ENCODE data around the gene CNNM1. TPM values are rescaled to one million over a fixed set of nuclear protein-coding genes. Genes with fewer than 3 reads are reported as not detected.

CNNM1 gene
- total RNA-seq, 1 donor from 2014 or later: 0.16 TPM

DNA sequence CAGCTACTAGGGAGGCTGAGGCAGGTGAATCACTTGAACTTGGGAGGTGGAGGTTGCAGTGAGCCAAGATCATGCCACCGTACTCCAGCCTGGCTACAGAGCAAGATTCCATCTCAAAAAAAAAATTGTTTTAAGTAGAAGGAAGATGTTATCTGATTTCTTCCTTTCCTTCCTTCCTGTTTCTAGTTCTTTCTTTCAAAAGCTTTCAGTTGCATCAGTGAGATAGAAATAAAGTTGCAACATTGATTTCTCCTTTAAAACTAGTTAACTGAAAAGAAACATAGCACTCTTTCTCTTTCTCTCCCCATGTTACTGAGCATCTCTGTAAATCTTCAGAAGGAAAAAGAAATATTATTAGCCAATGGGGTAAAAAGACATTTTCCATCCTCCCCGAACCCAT is 37.5 kb downstream of the CNNM1 start:
- ATAC-seq: no peak
- intact Hi-C loops (cut with DNase I): no loop called here
- no peak for DNase-seq (ENCODE audit: missing footprints)

DNA sequence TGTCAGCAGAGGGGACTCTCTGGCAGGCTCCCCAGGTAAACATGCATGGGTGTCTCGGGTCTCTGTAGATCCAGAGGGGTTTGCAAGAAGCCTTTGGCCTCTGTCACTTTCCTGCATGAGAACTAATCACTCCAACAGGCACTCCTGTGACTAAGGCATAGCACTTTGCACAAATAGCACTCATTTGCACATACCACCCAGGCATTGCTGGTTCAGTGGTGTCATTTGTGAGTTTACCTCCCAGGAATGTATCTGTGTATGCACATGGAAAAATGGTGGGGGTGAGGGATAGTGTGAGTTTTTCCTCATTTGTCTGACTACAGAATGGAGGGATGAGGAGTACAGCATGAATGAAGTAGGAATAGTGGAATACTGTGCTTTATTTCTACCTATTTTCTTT is 39.5 kb downstream of the CNNM1 start:
- ATAC-seq (no peak), DNase-seq (ENCODE audit: missing footprints) (no peak)
- intact Hi-C loops (cut with DNase I): no loop called here

DNA sequence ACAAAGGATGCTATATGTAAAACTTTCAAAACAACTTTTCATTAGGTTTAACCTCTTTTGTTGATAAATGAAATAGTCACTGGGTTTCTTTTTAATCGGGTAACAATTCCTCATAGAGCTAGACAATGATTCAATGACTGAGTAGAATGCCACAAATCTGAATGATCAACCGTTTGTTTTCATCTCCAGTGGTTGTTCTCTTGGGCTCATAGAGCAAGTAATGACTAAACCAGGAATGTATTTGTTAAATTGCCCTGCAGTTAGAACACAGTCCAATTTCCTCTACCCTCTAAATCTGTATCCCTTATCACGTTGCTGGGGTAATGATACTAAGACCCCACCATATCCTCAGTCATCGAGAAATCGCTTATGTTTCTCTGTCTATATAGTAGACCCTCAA is 40.0 kb downstream of the CNNM1 start:
- intact Hi-C loops (cut with DNase I): no loop called here
- ATAC-seq (no peak), DNase-seq (ENCODE audit: missing footprints) (no peak)

DNA sequence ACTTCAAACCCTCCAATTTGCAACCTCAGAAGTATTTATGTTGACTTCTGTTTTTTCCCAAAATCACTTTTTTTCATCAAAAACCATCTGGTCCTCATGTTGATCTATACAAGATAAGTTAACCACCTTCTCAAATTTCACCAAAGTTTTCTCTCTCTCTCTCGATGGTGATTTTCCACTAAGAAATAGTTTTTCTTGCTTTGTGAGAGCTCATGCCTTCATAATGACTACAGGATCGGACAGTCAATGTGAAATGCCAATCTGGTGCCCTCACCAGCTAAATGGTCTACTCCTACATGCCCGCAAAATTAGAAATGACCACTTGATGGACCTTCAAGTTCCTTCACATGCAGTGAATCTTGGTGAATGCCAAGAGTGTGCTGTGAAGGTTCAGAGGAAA is 40.4 kb downstream of the CNNM1 start:
- intact Hi-C loops (cut with DNase I): no loop called here
- DNase-seq (ENCODE audit: missing footprints): no peak
- ATAC-seq: no peak

DNA sequence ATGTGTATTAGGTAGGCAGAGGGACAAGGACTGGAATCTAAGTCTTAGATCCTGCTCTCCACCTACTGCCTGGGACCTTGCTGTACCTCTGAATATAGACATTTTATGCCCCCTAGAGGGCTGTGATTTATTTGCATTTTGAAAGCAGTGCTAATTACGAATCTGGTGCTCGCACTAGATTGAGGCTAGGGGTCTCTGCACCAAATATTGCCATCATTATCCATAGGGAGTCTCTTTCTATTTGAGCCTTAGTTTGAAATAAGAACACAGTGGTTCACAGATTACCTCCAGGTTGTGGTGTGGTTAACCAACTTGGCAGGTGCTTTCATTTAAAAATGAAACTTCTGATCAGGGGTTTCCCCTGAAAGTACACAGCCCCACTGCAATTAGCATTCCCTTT is 41.8 kb downstream of the CNNM1 start:
- intact Hi-C loops (cut with DNase I): loop anchor here (5.0 kb wide), 1 partner anchor 124 kb away; no protein-coding TSS in a partner anchor
- no peak for DNase-seq (ENCODE audit: missing footprints)
- ATAC-seq: no peak

DNA sequence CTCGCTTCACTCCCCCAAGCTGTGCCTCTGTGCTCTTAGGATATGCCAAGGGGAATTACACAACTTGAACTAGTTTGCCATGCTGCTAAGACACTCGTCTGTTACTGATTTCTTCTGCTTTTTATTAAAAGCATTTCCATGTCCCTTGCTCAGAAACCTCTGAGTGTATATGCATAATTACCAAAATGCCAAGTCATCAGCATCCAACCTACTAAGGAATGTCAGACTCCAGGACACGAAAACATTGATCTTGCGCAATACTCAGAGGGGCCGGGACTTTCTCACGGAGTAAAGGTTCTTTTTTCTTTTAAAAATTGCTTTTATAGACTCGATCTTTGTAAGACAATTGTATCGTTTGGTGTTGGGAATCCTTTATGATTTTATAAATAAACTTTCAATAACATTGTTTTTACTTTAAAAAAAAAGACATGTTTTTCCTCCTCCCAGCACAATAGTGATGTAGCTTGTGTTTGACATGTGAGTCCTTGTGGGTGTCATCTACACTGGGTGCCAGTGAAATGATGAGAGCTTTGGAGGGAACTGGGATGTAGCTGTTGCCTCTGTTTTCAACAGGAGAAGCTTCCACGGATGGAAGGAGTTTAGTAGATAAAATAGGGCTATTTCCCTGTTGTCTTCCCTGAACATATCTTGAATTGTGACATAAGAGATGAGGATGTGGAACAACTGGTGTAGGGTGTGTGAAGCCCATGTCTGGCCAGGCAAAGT is 43.6 kb downstream of the CNNM1 start:
- intact Hi-C loops (cut with DNase I): loop anchor here (5.0 kb wide), 1 partner anchor 125 kb away; no protein-coding TSS in a partner anchor
- ATAC-seq (peak; percentile 48), DNase-seq (ENCODE audit: missing footprints) (no peak)

DNA sequence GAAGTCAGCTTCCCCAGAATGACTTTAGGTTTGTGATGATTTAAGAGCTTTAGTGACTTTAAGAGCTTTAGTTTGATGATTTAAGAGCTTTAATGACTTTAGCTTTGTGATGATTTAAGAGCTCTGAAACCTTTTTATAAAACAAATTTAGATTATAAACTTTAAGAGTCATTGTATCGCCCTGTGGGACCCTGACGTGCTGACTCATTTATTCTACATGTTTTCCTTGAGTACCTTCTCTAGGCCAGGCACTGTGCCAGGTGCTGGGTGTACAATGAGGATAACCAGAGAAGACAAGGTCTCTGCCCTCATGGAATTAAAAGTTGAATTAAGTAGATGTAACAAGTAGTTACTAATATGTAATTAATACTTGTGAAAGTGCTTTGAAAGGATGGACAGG is 45.4 kb downstream of the CNNM1 start:
- DNase-seq (ENCODE audit: missing footprints) (no peak), ATAC-seq (no peak)
- intact Hi-C loops (cut with DNase I): loop anchor here (5.0 kb wide), 1 partner anchor 127 kb away; no protein-coding TSS in a partner anchor

DNA sequence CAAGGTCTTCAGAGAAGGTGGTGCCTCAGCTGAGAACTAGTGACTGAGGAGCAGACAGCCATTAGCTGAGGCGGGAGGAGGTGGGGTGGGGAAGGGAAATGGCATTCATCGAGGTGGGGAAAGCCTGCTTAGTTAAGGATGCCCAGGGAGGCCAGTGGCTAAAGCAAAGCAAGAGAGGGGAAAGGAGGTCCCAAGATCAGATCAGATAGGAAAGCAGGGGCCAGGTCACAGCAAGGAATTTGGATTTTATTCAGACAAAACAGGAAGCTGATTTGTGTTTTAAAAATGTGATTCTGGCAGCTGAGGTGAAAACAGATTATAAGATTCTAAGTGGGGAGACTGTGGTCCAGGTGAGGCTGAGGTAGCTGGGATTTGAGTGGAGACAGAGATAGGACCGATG is 45.8 kb downstream of the CNNM1 start:
- intact Hi-C loops (cut with DNase I): loop anchor here (5.0 kb wide), 1 partner anchor 128 kb away; no protein-coding TSS in a partner anchor
- no peak for DNase-seq (ENCODE audit: missing footprints)
- no peak for ATAC-seq

DNA sequence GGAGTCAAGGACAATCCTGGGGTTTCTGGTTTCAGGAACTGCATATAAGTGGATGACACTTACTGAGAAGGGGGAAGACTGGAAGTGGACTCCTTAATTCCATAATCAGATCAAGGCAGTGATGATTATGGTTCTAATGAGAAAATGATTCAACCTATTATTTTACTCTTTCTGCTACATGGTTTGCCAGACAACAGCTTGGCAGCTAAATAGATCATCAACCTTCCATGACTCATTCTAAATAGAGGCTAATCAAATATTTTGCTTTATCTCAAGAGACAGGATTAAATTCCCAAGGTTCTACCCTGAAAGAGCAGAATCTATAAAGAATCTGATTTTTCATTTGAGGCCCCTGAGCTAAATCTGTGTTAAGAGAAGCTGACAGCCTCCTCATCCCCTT is 46.3 kb downstream of the CNNM1 start:
- intact Hi-C loops (cut with DNase I): no loop called here
- ATAC-seq: no peak
- no peak for DNase-seq (ENCODE audit: missing footprints)

DNA sequence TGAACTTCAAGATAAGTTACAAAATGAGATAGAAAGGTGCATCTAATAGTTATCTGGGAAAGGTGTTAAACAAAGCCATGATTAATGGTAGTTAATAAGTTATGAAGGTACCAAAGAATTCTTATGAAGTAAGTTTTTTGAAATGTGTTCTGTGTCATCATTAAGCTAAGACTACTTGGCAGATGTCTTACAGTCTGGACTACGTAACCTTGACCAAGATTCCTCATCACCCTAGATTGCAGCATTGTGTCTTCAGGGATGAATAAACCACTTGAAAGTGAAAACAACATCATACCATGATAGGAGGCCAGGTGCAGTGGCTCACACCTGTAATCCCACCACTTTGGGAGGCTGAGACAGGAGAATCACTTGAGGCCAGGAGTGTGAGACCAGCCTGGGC is 53.0 kb downstream of the CNNM1 start:
- ATAC-seq: no peak
- intact Hi-C loops (cut with DNase I): no loop called here
- DNase-seq (ENCODE audit: missing footprints): no peak

DNA sequence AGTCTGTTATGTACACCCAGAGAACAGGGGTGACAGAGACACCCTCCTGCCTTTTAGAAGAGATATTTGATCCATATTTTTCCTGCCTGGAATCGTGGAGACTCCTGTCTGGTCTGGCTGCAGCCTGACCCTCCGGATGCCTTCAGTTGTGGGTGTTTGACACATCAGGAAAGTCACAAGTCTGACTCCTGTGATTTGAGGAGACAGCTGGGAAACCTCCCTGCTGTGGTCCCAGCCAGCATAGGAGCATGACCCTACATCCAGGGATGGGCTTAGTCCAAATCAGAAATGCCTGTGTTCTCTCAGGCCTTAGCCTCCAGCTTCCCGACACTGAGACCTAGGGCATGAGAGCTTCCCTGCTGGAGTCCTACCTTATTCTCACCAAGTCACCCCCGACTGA is 57.9 kb downstream of the CNNM1 start:
- ATAC-seq: no peak
- intact Hi-C loops (cut with DNase I): no loop called here
- DNase-seq (ENCODE audit: missing footprints): no peak

DNA sequence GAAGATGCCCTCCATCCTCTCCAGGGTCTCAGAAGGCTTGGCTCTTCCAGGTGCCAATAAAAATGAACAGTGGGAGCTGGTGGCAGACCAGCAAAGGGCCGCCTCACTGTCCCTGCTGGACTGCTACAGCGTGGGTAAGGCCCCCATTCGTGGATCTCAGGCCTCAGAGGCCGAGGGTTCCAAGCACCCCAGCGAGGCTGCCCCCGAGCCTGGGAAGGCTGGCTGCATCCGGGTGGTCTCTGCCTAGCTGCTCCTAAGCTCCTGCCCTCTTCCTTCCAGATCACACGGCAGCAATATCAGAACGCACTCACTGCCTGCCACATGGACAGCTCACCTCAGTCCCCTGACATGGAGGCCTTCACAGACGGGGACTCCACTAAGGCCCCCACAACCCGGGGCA is 58.4 kb downstream of the CNNM1 start:
- intact Hi-C loops (cut with DNase I): no loop called here
- DNase-seq (ENCODE audit: missing footprints): no peak
- no peak for ATAC-seq

DNA sequence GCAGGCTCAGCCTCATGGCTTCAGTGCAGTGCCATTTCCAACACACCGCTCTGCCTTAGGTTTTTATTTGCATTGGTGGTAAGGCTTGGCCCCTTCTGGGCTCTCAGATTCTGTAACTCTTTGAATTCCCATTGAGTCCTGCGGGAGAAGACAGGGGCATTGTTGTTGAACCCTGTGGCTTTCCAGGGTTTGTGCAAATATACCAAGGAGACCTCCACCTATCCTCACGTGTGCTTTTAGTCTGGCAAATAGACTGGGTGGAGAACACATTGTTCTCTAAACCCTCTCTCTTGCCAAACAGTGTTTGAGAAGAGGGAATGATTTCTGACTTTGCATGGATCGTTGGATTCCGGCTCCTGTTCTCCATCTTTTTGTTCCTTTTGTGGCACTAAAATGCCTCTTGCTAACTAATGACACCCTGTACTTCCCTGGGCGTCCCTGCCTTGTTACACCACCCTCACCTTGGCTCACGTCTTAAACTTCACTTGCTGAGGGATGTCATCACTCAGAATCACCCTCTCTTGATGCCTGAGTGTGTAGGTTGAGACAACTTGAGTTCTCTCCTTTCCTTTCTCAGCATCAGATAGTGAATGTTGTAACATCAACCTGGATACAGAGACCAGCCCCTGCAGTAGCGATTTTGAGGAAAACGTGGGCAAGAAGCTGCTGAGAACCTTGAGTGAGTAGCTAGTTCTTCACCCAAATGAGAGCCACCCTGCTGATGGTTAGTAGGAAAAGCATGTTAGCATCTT is 60.7 kb downstream of the CNNM1 start:
- ATAC-seq (no peak), DNase-seq (ENCODE audit: missing footprints) (no peak)
- intact Hi-C loops (cut with DNase I): no loop called here

DNA sequence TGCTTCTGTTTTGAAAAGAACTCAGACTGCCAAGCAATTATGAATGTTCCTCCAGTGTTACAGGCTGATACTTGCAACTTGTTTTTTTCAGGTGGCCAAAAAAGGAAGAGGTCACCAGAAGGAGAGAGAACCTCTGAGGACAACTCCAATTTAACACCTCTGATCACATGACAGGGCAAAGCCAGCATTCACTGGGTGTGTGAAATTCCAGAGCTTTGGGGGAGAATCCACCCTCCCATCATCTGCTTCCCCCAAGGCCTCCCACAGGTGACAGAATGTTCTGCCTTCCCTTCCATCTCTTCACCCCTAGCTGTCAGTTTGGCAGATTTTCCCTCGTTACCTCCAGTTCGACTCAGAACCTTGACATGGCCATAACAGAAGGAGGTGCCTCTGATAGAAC is 62.2 kb downstream of the CNNM1 start:
- intact Hi-C loops (cut with DNase I): no loop called here
- DNase-seq (ENCODE audit: missing footprints): no peak
- ATAC-seq: peak; percentile 45

DNA sequence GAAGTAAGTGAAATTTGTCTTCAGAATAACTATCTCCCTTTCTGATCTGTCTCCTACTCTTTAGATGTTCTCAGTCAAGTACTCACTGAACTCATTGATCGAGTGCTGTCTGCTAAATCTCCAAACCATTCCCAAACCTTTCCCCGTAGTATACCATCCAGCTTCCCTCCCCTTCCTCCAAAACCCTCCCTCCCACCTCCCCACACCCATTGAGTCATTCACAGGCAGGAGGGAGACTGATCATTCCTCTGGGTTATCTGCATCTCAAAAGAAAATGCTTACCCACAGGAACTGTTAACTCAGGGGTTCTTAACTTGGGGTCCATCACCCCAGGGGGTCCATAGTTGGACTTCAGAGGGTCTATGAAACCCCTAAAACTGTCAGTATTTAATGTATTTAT is 63.9 kb downstream of the CNNM1 start:
- DNase-seq (ENCODE audit: missing footprints): no peak
- intact Hi-C loops (cut with DNase I): loop anchor here (2.0 kb wide), 1 partner anchor 220 kb away; no protein-coding TSS in a partner anchor
- no peak for ATAC-seq

DNA sequence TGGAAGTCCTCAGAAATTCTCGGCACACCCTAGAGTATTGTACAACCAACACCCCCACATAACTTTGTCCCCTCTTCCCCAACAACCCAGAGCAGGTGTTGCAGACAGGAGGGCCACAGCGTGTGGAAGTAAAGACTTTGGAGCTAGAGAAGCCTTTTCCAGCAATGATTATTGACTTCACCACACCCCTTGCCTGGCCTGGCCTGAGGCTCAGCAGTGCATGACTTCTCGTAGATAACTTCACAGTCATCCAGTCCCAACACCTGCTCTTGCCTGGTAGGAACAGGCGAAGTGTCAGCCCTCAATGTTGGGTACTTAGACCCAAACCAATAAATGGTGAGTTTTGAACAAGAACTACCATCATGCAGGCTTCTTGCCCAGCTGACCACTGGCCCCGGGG is 64.5 kb downstream of the CNNM1 start:
- DNase-seq (ENCODE audit: missing footprints) (no peak), ATAC-seq (no peak)
- intact Hi-C loops (cut with DNase I): loop anchor here (2.0 kb wide), 1 partner anchor 219 kb away; no protein-coding TSS in a partner anchor

DNA sequence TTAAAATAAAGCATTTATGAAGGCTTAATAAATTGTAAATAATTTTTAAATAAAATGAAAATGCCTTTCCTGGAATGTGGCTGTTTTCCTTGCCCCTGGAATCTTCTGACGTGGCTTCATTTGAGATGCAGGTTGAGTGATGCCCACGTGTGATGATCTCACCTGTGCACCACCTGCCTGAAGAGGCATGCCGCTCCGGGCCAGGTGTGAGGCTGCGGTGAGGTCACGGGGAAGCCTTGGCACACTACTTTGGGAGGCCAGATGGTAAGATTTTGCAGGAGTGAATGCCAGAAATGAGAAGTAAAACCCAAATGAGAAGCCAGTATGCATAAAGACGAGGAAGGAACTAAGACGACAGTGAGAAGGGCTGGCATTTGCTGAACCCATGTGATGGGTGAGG is 65.1 kb downstream of the CNNM1 start:
- DNase-seq (ENCODE audit: missing footprints): no peak
- intact Hi-C loops (cut with DNase I): no loop called here
- no peak for ATAC-seq

DNA sequence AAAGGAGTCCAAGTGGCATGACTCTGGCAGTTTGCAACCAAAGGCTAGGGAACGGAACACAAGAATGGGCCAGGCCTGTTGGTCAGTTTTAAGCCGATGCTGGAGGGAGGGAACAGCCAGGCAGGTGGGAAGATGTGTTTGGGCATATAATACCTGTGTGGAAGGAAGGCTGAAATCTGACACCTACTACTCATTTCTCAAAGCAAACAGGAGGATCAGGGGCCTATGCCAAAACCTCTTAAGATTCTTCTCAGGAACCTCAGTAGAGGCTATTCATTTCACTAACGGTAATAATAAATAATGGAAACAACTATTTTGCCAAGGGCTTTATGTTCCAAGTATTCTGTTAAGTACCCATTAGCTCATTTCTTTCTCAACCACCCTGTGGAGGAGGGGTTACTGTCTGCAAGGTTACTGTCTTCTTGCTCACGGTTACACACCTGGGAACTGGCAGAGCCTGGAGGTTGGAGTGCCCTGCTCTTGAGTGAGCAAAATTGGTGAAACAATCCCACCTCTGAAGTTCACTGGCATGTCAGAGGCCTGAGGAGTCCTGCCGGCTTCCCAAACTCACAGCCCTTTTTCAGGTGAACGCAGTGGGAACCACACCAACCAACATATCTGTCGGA is 65.7 kb downstream of the CNNM1 start:
- no peak for DNase-seq (ENCODE audit: missing footprints)
- intact Hi-C loops (cut with DNase I): no loop called here
- no peak for ATAC-seq

DNA sequence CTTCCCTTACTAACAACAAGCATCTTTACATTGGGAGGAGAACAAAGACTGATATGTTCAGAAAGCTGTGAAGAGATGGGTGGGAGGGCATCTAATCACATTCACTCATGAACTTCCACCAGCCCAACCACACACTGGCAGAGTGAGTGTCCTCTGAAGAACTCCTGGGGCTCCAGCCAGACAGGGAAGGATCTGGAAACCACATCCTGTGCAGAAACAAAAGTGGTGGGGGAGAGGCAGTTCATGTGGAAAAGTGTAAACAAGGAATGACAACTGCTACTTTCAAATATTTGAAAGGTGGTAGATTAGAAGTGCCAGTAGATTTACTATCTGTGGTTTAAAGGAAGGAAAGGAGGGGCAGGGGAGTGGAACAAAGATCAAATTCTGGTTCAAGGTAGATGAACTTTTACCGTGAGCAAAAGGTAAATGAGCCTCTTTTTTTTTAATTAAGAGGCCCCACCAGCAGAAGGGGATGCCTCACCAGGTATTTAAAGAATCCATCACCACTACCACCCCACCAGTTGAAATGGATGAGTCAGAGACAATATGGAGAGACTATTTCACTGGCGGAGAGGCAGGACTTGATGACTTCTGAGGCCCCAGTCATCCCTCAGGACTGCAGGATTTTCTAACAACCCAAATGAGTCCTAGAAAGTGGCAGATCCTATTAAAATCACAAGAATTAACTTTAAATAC is 66.7 kb downstream of the CNNM1 start:
- ATAC-seq (no peak), DNase-seq (ENCODE audit: missing footprints) (no peak)
- intact Hi-C loops (cut with DNase I): no loop called here
